Fibroblast of skin of abdomen (primary cell): ENCODE results near the gene TPTE. TPM values are rescaled to one million over a fixed set of nuclear protein-coding genes. Genes with fewer than 3 reads are reported as not detected.
"Not testable (repeated sequence)": the region's sequence is repeated elsewhere in the genome, so short reads cannot be mapped to it uniquely, and the experiment has no call there.

Experiments
- DNase-seq: peaks from one replicate; pipeline ENCODE4 v3.0.0-alpha.2; 2013
- polyA plus RNA-seq, 2 experiments: library from polyadenylated mRNA; unstranded; fragments of 120-200 nt; gene quantifications; one replicate each; pipeline ENCODE4 v1.2.1, GENCODE V29; 2013; ENCODE audit not compliant: insufficient read length in 2 of 2

TPTE gene
- not detected for polyA plus RNA-seq (2013, experiment 1 of 2; ENCODE audit: insufficient read length)
- polyA plus RNA-seq (2013, experiment 2 of 2; ENCODE audit: insufficient read length): not detected

DNA sequence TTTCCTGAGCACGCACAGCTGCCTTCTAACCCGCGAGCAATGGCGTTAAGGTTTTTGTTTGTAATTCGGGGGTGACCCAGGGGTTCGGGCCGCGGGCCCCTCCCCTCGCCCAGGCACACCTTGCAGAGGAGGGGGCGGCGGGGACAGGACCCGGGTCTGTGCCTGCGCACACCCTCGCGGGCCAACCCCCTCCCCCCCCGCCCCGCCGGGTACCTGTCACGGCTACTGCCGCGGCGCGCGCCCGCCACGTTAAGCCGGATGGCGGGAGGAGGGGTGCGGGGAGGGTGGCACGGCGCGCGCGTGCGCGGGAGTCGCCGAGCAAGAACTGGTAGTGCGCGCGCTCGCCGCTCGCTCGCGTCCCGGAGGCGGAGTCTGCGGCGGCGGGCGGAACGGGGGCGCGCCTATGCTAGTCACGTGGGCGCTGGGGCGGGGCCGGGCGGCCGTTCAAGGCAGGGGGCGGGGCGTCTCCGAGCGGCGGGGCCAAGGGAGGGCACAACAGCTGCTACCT, at the start of gene TPTE:
TSS of gene TPTE (plus strand) at position 493 of the 508 bp plus-strand sequence. CDS start 17,141 bp downstream, outside the sequence.
- DNase-seq: no peak

DNA sequence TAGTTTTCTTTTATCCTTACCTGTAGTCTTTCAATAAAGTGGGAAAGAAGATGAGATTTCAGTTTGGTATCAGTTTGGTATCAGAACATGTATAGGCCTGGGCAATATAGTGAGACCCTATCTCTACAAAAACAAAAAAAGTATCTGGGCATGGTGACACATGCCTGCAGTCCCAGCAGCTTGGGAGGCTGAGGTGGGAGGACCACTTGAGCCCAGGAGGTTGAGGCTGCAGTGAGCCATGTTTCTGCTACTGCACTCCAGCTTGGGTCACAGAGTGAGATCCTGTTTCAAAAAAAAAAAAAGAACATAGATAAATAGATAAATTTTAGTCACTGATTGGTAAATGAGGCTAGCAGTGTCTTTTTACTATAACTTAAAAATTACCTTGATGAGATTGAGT, 49.4 kb upstream of the TPTE start:
- DNase-seq: not testable (repeated sequence)

DNA sequence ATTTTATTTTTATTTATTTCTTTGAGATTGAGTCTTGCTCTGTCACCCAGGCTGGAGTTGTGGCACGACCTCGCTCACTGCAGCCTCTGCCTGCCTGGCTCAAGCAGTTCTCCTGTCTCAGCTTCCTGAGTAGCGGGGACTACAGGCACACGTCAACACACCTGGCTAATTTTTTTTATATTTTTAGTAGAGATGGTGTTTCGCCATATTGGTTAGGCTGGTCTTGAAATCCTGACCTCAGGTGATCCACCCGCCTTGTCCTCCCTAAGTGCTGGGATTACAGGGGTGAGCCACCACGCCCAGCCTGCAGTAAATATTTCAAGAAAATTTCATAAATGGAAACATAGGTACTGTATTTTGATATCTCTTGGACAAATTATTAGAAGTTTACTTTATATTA, 43.6 kb upstream of the TPTE start:
- DNase-seq: not testable (repeated sequence)

DNA sequence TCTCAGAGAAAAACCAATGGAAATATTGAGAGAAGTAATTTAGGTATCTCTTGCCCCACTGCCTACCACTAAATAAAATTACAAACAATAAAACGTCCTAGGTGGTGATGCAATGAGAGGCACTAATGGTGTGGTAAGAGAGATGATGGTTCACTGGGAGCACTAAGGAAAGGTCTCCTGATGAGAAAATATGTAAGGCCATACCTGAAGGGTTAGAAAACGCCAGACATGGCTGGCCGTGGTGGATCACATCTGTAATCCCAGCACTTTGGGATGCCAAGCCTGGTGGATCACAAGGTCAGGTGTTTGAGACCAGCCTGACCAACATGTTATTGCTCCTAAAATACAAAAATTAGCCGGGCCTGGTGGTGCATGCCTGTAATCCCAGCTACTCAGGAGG, 41.5 kb upstream of the TPTE start:
- DNase-seq: not testable (repeated sequence)

DNA sequence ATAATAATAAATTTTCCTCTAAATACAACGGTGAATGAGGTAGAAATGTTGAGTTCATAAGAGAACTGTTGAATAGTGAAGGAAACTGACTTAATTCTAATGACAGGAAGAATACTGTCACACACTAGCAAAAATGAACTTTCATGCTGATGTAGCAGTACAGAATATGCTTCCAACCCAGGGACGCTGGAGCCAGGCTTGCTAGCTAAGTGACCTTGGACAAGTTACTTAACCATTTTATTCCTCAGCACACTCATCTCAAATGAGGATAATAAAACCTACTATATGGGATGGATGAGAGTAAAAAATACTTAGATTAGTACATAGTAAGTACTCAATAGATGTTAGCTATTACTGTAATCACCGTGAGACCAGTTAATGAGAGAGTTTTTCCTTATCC, 36.5 kb upstream of the TPTE start:
- not testable (repeated sequence) for DNase-seq

DNA sequence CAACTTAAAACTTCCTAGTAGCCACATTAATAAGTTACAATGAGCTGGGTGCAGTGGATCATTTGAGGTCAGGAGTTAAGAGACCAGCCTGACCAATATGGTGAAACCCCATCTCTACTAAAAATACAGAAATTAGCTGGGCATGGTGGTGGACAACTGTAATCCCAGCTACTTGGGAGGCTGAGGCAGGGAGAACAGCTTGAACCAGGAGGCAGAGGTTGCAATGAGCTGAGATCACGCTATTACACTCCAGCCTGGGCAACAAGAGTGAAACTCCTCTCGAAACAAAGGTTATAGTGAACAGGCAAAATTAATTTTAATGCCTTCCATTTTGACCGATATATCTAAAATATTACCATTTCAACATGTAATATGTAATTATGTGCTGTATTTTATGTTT, 30.9 kb upstream of the TPTE start:
- not testable (repeated sequence) for DNase-seq

DNA sequence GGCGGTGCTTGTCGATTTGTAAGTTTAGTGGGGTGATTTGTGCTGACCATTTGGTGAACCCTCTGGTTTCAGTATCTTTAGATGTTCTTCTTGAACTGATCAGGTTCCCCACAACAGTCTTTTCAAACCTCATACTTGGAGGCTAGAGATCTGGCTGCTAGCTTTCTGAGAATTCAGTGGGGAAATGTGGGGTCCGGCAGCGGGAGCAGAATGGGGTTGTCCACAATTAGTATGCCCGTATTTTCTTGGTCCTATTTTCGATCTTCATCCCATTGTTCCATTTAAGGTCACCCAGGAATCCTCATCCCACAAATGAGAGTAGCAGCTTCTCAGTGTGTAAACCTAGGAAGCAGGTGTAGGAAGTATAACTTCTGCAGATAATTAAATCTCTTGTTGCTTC, 10.3 kb upstream of the TPTE start:
- no peak for DNase-seq

DNA sequence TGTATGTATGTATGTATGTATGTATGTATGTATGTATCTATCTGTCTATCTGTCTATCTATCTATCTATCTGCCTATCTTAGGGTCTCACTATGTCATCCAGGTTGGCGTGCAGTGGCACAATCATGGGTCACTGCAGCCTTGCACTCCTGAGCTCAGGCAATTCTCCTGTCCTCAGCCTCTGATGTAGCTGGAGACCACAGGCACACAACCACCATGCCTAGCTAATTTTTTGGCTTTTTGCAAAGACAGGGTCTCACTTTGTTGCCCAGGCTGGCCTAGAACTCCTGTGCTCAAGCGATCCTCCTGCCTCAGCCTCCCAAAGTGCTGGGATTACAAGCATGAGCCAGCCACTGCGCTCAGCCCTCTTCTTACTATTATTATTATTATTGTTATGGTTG, 4.5 kb upstream of the TPTE start:
- not testable (repeated sequence) for DNase-seq

DNA sequence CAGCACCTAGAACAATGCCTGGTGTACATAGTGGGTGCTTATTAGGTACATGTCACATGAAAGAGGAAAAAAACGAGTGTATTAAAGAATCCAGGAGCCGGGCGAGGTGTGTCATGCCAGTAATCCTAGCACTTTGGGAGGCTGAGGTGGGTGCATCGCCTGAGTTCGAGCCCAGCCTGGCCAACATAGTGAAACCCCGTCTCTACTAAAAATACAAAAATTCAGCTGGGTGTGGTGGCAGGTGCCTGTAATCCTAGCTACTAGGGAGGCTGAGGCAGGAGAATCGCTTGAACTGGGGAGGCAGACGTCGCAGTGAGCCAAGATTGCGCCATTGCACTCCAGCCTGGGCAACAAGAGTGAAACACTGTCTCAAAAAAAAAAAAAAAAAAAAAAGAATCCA, 3.5 kb upstream of the TPTE start:
- DNase-seq: not testable (repeated sequence)

DNA sequence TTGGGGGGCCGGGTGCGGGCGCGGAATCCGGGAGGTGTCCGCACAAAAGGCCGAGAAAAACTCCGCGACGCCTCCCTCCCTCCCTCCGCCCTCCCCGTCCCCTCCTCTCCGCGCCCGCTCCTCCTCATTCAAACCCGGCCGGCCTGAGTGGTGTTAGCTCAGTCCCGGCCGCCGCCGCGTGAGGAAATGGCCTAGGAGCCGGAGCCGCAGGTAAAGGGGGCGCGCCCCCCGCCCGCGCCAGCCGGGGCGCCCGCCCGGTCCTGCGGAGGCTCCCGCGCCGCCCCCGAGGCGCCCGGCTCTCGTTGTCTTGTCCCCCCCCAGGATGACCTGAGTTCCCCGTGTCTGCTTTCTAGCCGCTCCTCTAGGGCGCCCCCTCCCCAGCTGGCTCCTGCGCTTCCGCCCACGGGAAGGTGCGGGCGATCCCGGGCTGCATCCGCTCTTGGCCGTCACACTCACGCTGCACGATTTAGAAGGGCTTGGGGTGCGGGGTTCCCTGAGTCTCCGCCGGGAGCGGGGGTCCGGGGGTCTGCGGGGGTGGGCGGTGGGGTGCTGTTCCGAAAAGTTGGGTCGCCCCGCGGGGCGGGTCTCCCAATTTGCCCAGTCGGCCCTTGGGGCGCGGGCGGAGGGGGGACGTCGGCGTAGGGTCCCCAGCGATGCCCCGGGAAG, 585 bp downstream of the TPTE start:
- not testable (repeated sequence) for DNase-seq

DNA sequence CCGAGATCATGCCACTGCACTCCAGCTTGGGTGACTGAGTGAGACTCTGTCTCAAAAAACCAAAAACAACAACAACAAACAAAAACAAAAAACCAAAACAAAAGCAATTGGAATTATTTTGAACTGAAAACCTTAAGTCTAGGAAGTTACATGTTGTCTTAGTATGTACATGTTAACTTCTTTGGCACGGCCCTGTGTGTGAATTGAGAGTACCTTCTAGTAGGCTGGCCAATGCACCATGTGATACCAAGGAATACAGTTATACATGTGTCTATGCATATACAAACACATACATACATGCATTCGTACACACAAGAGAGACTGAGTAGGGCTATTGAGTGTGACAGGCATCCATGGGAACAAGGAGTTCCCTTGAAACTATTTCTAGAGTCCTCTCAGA, 18.6 kb downstream of the TPTE start:
- no peak for DNase-seq

DNA sequence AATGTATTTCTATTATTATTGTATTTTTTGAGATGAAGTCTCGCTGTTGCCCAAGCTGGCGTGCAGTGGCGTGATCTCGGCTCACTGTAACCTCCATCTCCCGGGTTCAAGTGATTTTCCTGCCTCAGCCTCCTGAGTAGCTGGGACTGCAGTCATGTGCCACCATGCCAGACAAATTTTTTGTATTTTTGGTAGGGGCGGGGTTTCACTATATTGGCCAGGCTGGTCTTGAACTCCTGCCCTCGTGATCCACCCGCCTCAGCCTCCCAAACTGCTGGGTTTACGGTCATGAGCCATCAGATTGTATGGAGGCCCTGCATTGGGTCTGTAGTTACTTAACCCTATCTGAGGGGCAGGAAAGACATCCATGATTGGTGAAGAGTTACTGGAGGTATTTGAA, 23.0 kb downstream of the TPTE start:
- DNase-seq: not testable (repeated sequence)

DNA sequence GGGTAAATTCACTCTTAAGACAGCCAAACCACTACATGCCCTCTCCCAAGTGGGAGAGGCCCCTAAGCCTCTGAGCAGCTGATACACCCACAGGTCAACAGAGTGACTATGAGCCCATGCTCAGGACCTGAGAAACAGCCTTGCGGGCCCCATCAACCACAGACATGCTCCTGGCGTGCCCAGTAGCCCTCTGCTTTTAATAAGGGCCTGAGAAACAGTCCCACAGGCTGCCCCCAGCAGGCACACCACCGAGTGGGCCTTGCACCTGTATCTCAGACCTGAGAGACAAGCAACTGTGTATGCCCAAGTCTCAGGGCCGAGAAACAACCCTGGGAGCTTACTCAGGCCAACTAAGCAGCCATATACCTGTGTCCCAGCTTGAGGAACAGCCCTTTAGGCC, 26.5 kb downstream of the TPTE start:
- DNase-seq: not testable (repeated sequence)

DNA sequence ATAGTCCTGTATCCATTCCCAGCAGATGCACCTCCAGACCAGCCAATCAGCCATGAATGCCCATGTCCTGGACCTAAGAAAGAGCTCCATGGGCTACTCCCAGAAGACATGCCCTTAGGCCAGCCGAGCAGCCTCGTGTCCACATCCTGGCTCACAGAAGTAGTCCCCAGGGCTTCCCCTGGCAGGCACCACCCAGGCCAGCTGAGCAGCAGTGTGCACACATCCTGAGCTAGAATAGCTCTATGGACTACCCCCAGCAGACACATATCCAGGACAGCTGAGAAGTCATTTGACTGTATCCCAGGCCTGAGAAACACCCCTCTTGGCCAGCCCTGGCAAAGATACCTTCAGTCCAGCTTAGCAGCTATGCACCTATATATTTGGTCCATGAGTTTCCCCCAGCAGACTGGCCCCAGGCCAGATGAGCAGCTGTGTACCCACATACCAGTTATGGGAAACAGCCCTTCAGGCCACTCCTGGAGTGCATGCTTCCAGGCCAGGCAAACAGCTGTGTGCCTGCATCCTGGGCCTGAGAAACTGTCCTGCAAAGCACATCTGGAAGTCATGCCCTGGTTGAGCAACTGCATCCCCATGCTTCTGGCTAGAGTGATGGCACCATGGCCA, 27.1 kb downstream of the TPTE start:
- not testable (repeated sequence) for DNase-seq

DNA sequence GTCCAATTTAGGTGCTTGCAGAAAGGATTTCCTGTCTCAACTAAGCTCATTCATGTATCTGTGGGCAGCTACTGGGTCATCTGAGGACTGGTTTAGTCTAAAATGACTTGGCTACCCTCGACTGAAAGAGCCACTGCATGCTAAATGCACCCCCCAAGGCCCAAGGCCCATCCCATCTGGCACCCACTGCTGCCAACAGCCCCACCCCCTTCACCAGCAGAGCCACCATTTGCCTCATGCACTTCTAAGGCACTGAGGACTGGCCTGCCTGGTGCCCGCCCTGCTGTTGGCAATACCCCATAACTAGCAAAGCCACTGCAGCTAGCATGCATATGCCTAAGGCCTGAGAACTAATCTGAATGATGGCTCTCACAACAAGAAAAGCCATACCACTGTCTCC, 49.4 kb downstream of the TPTE start:
- DNase-seq: not testable (repeated sequence)

DNA sequence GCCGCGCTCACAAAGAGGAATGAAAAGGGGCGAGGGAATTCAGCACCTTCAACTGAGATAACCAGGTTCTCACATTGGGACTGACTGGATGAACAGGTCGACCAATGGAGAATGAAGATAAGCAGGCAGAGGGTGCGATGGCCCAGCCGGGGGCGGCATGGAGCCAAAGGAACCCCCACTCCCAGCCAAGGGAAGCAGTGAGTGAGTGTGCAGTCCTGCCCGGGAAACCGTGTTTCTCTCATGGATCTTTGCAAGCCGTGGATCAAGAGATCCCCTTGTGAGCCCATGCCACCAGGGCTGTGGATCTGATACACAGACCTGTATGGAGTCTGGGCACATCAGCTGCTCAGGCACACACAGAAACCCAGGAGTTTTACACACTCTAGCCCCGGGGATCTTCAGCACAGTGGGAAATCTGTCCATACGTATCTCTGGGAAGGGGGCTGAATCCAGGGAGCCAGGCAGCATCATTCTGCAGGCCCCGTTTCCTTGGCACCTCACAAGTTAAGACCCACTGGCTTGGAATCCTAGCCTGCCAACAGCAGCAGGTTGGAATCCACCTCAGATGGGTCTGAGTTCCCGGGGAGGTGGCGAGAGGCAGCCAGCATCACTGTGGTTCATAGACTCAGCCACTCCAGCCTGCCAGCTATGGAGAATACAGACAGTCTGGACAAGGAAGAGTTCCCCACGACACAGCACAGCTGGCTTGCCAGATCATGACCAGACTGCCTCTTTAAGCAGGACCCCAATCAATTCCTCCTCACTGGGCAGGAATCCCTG, 53.3 kb downstream of the TPTE start:
- DNase-seq: not testable (repeated sequence)

DNA sequence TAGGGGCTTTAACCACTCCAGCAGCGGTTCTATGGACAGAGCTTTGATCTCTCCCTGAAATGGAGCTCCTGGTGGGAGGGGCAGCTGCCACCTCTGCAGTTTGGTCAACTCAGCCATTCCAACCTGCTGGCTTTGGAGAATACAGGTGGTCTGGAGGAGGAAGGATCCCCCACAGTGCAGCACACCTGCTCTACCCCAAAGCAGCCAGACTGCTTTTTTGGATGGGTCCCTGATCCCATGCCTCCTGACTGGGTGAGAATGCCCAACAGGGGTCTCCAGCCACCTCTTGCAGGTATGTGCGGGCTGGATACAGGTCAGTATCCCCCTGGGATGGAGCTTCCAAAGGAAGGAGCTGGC, 53.9 kb downstream of the TPTE start:
- DNase-seq: no peak

DNA sequence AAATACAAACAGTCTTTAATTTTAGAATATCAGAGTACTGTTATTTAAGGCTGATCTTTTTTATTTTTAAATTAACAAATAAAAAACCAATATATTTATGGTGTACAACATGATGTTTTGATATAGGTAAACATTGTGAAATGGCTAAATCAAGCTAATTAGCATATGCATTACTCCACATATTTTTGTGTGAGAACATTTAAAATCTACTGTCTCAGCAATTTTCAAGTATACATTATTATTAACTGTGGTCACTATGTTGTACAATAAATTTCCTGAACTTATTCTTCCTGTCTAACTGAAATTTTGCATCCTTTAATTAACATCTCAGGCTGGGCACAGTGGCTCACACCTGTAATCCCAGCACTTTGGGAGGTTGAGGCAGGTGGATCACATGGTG, 57.5 kb downstream of the TPTE start:
- not testable (repeated sequence) for DNase-seq

DNA sequence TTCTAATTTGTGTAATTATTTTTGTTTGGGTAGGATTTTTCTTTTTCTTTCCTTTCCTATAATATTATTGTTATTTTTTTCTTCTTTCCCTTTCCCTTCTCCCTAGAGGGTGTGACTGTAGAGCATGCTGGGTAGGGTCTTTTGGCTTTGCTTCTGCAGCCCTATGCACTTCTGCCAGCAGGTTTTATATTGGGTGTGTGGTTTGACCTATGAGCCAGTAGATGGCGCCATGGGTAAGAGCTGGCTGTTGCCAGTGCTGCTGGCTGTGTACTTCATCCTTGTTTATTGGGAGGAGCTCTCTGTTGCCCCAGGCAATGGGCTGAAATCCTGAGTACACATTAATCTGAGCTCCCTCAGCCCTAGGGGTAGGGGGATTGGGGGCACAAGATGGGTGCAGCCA, 67.7 kb downstream of the TPTE start:
- DNase-seq: not testable (repeated sequence)

DNA sequence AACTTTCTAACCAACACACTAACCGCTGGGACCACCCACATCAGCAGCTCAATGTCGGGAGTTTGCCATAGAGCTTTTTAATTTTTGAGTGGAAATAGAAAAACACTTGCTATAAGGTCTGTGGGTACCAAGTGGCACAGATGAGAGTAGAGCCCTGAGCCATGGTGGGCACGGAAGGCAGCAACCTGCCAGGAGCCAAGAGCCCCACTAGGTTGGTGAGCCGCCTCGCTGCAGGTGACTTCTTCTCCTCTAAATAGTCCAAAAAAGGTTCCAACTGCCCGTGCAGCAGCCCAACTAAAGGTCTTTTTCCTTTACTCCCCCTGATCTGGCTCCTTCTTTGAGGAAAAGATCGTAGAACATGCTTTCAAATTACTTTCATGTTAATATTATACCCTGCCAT, 85.7 kb downstream of the TPTE start:
- DNase-seq: not testable (repeated sequence)

DNA sequence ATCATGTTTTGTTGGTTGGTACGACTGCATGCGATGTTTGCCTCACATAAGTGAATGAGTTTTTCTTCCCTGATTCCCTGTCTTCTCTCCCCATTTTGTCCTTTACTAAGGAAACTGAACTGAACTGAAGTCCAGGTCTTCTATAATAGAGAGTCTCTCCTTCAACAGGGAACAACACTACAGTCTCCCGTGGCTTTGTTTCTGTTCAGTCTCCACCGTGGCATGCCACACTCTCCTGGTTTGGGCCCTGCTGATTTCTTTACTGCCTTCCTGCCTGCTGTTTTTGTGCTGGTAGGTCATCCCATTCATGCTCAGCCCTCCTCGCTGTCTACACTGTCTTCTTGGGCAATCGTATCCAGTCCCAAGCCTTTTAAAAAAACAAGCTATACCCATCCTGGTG, 92.9 kb downstream of the TPTE start:
- DNase-seq: not testable (repeated sequence)

DNA sequence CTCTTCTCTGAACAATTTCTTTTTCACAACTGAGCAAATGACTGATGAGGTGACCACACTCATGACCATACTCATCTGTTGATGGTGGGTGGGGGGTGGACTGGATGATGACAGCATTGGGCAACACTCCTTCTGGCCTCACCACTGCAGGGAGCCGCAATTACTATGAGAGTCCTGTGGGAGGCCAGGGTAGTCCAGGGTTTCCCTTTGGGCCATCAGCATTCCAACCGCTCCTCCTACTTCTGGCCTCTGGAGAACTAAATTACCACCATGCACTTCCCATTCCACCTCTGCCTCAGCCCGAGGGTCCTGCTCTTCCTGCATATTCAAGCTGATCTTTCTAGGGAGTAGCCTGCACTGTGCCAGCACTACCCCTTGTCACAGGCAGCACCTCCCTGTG, 94.7 kb downstream of the TPTE start:
- not testable (repeated sequence) for DNase-seq

DNA sequence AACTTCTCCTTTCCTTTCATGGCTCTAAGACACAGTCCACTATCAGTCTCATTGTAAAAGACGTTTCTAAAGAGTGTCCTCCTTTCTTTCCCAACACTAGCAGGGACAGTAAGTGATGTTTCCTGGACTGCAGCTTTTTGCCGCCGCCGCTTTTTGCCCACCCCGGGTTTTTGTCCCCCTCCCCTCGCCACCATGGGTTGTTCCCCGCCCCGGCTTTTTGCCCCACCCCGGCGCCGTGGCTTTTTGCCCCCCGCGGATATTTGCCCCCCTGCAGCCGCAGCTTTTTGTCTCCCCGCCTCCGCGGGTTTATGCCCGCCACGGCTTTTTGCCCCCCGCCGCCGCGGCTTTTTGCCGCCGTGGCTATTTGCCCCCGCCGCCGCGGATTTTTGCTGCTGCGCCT, 95.2 kb downstream of the TPTE start:
- no peak for DNase-seq
